SK-N-SH treated with all-trans-retinoic acid at 6 μM for 48 hours (cell line): Measurements from ENCODE around the gene KRT14.

Experiments used
- PATZ1 ChIP-seq: fragments of 250-450 bp; sonication (Bioruptor Pico); IDR thresholded peaks from 2 replicates; pipeline ENCODE4 v1.8.0; 2020; ENCODE audit warnings: mild to moderate bottlenecking, moderate library complexity, borderline replicate concordance
- RARB ChIP-seq: fragments of 250-450 bp; sonication (Bioruptor Pico); IDR thresholded peaks from 2 replicates; pipeline ENCODE4 v1.8.0; 2021; ENCODE audit warnings: mild to moderate bottlenecking, moderate library complexity
- ZFP3 ChIP-seq: fragments of 250-450 bp; sonication (Bioruptor Pico); IDR thresholded peaks from 2 replicates; pipeline ENCODE4 v1.5.0; 2020; ENCODE audit warnings: mild to moderate bottlenecking, moderate library complexity
- ZFP30 ChIP-seq: fragments of 450-650 bp; formaldehyde crosslinking; IDR thresholded peaks from 2 replicates; pipeline ENCODE4 v1.5.0; 2022; ENCODE audit warnings: mild to moderate bottlenecking, moderate library complexity
- ZNF70 ChIP-seq: fragments of 450-650 bp; formaldehyde crosslinking; IDR thresholded peaks from 2 replicates; pipeline ENCODE4 v1.5.0; 2020; ENCODE audit warnings: mild to moderate bottlenecking, moderate library complexity
- ZNF8 ChIP-seq: fragments of 450-650 bp; formaldehyde crosslinking; IDR thresholded peaks from 2 replicates; pipeline ENCODE4 v1.5.0; 2020; ENCODE audit warnings: mild to moderate bottlenecking, moderate library complexity
- TF ChIP-seq, protein P1 (sequence below): fragments of 250-450 bp; sonication (Bioruptor Pico); IDR thresholded peaks from 2 replicates; pipeline ENCODE4 v1.5.1; 2021; ENCODE audit warnings: mild to moderate bottlenecking, moderate library complexity

DNA sequence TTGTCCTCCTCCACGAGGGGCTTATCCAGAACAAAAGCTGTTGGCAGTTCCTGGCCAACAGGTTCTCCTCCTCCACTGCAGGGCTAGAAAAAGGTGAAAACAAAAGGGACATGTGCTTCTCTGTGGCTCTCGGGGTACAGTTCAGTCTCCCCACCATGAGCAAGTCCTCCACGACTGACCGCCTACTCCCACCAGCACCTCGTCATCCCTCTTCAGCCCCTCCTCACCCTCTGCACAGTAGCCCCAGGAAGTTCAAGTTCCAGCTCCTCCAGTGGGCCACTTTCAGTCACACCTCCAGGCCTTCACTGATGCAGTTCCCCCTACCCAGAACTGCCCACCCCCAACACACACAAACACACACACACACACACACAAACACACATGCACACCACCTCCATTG, 34.2 kb downstream of the KRT14 start:
- TF ChIP-seq ZFP30 (CRISPR knock-in tag) (no peak), ZFP3 (CRISPR knock-in tag) (no peak), ZNF8 (CRISPR knock-in tag) (no peak), ZNF70 (no peak), RARB (CRISPR knock-in tag) (no peak), PATZ1 (CRISPR knock-in tag) (no peak)
- TF ChIP-seq, protein P1, sequence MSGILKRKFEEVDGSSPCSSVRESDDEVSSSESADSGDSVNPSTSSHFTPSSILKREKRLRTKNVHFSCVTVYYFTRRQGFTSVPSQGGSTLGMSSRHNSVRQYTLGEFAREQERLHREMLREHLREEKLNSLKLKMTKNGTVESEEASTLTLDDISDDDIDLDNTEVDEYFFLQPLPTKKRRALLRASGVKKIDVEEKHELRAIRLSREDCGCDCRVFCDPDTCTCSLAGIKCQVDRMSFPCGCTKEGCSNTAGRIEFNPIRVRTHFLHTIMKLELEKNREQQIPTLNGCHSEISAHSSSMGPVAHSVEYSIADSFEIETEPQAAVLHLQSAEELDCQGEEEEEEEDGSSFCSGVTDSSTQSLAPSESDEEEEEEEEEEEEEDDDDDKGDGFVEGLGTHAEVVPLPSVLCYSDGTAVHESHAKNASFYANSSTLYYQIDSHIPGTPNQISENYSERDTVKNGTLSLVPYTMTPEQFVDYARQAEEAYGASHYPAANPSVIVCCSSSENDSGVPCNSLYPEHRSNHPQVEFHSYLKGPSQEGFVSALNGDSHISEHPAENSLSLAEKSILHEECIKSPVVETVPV (CRISPR knock-in tag), result no peak
